ENCODE measurements around the gene TFF3.

DNA sequence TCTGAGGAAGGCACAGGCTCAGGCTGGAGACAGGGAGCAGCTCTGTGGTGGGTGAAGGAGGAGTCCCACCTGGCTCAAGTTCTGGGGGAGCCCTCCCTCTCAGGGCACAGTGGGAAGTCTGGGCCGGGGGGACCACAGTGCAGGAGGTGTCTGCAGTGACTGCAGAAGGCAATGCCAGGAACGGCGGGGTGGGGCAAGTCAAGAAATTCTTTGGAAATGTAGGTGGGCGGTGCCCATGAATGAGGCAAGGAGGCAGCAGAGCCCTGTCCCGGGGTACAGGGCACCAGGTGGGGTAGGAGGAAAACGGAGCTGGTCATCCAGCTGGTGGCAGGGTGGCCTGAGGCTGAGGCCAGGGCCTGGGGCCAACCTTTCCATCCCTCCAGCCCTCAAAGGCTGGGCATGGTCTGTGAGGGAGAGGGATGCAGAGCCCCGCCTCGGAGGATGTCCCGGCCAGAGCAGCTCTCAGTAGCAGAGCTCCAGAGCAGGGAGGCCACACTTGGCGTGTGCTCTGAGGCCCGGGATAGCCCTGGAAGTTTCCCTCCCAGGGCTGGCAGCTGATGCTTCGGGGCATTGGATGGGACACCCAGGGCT is 4.7 kb downstream of the TFF3 start:
- TF ChIP-seq POLR2A (IDR thresholded peaks at IDR 0.05; ENCODE audit: low read length) = no peak
- no peak for TF ChIP-seq GATA1 (IDR thresholded peaks at IDR 0.05; ENCODE audit: low read depth, low read length)

All from erythroblast (primary cell).